K562 (cell line): ENCODE data around the gene LTK. TPM values are rescaled to one million over a fixed set of nuclear protein-coding genes. Genes with fewer than 3 reads are reported as not detected.

Source experiments
- ATF2 ChIP-seq: sonication (generic); formaldehyde crosslinking; IDR thresholded peaks from 2 replicates; pipeline ENCODE4 v1.8.1; 2022; ENCODE audit warnings: missing genetic modification reagents
- CBFA2T3 ChIP-seq: fragments of 450-650 bp; IDR thresholded peaks from 2 replicates; pipeline ENCODE4 v1.6.1; 2017
- CBX3 ChIP-seq, 2 experiments: IDR thresholded peaks; 1 replicate in 1 of 2; 2 replicates in 1 of 2; pipeline ENCODE4 v1.6.1; 2012; ENCODE audit warnings: inconsistent platforms in 2 of 2, low read length in 2 of 2, borderline replicate concordance in 1 of 2, control low read depth in 1 of 2
- CEBPB ChIP-seq: fragments of 450-650 bp; IDR thresholded peaks from 2 replicates; pipeline ENCODE4 v1.6.1; 2016; ENCODE audit warnings: missing genetic modification characterization, missing compliant biosample characterization
- DIDO1 ChIP-seq: fragments of 450-650 bp; IDR thresholded peaks from 2 replicates; pipeline ENCODE4 v1.6.1; 2016; ENCODE audit warnings: low read depth, missing biosample characterization, missing genetic modification characterization
- KLF13 ChIP-seq: fragments of 450-650 bp; IDR thresholded peaks from 2 replicates; pipeline ENCODE4 v1.6.1; 2016; ENCODE audit warnings: missing genetic modification characterization, low read depth, mild to moderate bottlenecking, missing compliant biosample characterization, moderate library complexity, borderline replicate concordance
- LEF1 ChIP-seq: fragments of 450-650 bp; IDR thresholded peaks from 2 replicates; pipeline ENCODE4 v1.6.1; 2016; ENCODE audit warnings: mild to moderate bottlenecking
- PTRF ChIP-seq: fragments of 450-650 bp; IDR thresholded peaks from 2 replicates; pipeline ENCODE4 v1.6.1; 2016; ENCODE audit warnings: mild to moderate bottlenecking, missing genetic modification characterization, missing compliant biosample characterization
- RNF219 ChIP-seq: fragments of 250-450 bp; sonication (Bioruptor Pico); IDR thresholded peaks from 2 replicates; pipeline ENCODE4 v1.5.0; 2022; ENCODE audit warnings: mild to moderate bottlenecking
- U2AF1 ChIP-seq: fragments of 200-400 bp; formaldehyde crosslinking; optimal IDR thresholded peaks from 2 replicates; pipeline ENCODE3; 2017; ENCODE audit warnings: mild to moderate bottlenecking, low read depth, low read length, moderate library complexity
- ZC3H11A ChIP-seq: IDR thresholded peaks from 2 replicates; pipeline ENCODE4 v1.6.1; 2012; ENCODE audit warnings: low read depth, low read length, improper control_type of control experiment
- ZNF217 ChIP-seq: sonication (generic); formaldehyde crosslinking; IDR thresholded peaks from 2 replicates; pipeline ENCODE4 v1.8.0; 2022; ENCODE audit warnings: mild to moderate bottlenecking, missing genetic modification reagents
- ZNF316 ChIP-seq: fragments of 450-650 bp; IDR thresholded peaks from 2 replicates; pipeline ENCODE4 v1.6.1; 2016
- ZNF395 ChIP-seq: fragments of 200-800 bp; sonication (Bioruptor generic); IDR thresholded peaks from 2 replicates; pipeline ENCODE4 v1.6.1; 2017; ENCODE audit warnings: missing genetic modification characterization, missing compliant biosample characterization
- polyA plus RNA-seq, 8 experiments: library from polyadenylated mRNA; depleted of rRNA in 4 of 8; stranded (reverse) in 5 of 8; unstranded in 3 of 8; fragments of >200 nt; fragmentation: Nextera tagmentation in 2 of 8; fragmentation: Illumina TruSeq in 1 of 8; extraction: Ambion mirVana in 2 of 8; extraction: Trizol in 1 of 8; gene quantifications; 2 replicates each; pipeline versions ENCODE4 v1.2.1 to v1.2.3, GENCODE V29; 2011 to 2014; ENCODE audit warnings: inconsistent platforms in 1 of 8, missing spikeins in 1 of 8
- total RNA-seq, 7 experiments: library from RNA; depleted of rRNA in 6 of 7; stranded (reverse); fragments of >200 nt in 6 of 7; fragmentation: Illumina TruSeq in 2 of 7; extraction: Trizol in 2 of 7; gene quantifications; 2 replicates each; pipeline versions ENCODE4 v1.2.1 to v1.2.3, GENCODE V29; 2011 to 2021; ENCODE audit warnings: low replicate concordance in 1 of 7
- TF ChIP-seq, protein P1 (sequence below): IDR thresholded peaks from 3 replicates; pipeline ENCODE4 v1.6.1; 2011; ENCODE audit warnings: borderline replicate concordance, mild to moderate bottlenecking; ENCODE audit not compliant: insufficient read length, insufficient read depth
- TF ChIP-seq, protein P2 (sequence below): fragments of 250-450 bp; sonication (Bioruptor Pico); IDR thresholded peaks from 2 replicates; pipeline ENCODE4 v1.8.0; 2022; ENCODE audit warnings: inconsistent platforms
- TF ChIP-seq, protein P3 (sequence below): sonication (generic); formaldehyde crosslinking; IDR thresholded peaks from 2 replicates; pipeline ENCODE4 v1.8.1; 2023; ENCODE audit warnings: mild to moderate bottlenecking, missing genetic modification reagents

Gene LTK
- total and polyA plus RNA-seq, 9 of the 15 experiments (the other 6 are each of a cell fraction or from before 2014, with no cell fraction given) = 0.25 to 4.4 (median 1.8) TPM

GRCh38 chr15:41495736-41496599, 17.7 kb downstream of the LTK start (continued):
- peak; percentile 42; the same call in 1 of the 2 replicates for TF ChIP-seq ZNF395
- TF ChIP-seq ZC3H11A = no peak
- TF ChIP-seq, protein P1, sequence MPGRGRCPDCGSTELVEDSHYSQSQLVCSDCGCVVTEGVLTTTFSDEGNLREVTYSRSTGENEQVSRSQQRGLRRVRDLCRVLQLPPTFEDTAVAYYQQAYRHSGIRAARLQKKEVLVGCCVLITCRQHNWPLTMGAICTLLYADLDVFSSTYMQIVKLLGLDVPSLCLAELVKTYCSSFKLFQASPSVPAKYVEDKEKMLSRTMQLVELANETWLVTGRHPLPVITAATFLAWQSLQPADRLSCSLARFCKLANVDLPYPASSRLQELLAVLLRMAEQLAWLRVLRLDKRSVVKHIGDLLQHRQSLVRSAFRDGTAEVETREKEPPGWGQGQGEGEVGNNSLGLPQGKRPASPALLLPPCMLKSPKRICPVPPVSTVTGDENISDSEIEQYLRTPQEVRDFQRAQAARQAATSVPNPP = no peak
- TF ChIP-seq U2AF1 = peak; percentile 37
- no peak for TF ChIP-seq ZNF316
- TF ChIP-seq DIDO1 = no peak
- no peak for TF ChIP-seq CEBPB (tag)
- TF ChIP-seq CBX3 (IDR thresholded peaks at IDR 0.05; ENCODE audit: borderline replicate concordance in 1 of 2, low read length in 2 of 2) = no peak
- no peak for TF ChIP-seq ATF2
- no peak for TF ChIP-seq RNF219
- no peak for TF ChIP-seq PTRF (tag)
- TF ChIP-seq, protein P2, sequence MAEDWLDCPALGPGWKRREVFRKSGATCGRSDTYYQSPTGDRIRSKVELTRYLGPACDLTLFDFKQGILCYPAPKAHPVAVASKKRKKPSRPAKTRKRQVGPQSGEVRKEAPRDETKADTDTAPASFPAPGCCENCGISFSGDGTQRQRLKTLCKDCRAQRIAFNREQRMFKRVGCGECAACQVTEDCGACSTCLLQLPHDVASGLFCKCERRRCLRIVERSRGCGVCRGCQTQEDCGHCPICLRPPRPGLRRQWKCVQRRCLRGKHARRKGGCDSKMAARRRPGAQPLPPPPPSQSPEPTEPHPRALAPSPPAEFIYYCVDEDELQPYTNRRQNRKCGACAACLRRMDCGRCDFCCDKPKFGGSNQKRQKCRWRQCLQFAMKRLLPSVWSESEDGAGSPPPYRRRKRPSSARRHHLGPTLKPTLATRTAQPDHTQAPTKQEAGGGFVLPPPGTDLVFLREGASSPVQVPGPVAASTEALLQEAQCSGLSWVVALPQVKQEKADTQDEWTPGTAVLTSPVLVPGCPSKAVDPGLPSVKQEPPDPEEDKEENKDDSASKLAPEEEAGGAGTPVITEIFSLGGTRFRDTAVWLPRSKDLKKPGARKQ (CRISPR knock-in tag) = no peak
- TF ChIP-seq KLF13 (tag) = no peak
- TF ChIP-seq CBFA2T3 = peak; percentile 47; the same call in 1 of the 2 replicates
- TF ChIP-seq ZNF217 (CRISPR knock-in tag) = no peak
- 0 out of 2 replicates have a peak, but pooled peaks have one; percentile 53 for TF ChIP-seq LEF1
- TF ChIP-seq, protein P3, sequence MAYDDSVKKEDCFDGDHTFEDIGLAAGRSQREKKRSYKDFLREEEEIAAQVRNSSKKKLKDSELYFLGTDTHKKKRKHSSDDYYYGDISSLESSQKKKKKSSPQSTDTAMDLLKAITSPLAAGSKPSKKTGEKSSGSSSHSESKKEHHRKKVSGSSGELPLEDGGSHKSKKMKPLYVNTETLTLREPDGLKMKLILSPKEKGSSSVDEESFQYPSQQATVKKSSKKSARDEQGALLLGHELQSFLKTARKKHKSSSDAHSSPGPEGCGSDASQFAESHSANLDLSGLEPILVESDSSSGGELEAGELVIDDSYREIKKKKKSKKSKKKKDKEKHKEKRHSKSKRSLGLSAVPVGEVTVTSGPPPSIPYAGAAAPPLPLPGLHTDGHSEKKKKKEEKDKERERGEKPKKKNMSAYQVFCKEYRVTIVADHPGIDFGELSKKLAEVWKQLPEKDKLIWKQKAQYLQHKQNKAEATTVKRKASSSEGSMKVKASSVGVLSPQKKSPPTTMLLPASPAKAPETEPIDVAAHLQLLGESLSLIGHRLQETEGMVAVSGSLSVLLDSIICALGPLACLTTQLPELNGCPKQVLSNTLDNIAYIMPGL (CRISPR knock-in tag) = no peak
